A549 (cell line): ENCODE measurements around the gene PGLYRP3. TPM values are rescaled to one million over a fixed set of nuclear protein-coding genes. Genes with fewer than 3 reads are reported as not detected.

Experiments
- ATAC-seq, 2 experiments: fragments of 200-7000 bp in 1 of 2; fragments of >200 bp in 1 of 2; cut with Nextera tagmentation in 1 of 2; cut with Tn5 transposase in 1 of 2; 3 replicates each; pipeline versions ENCODE4 v1.8.0 to v1.9.1; 2018 to 2020; ENCODE audit warnings: mild to moderate bottlenecking in 1 of 2, moderate library complexity in 1 of 2
- CTCF ChIA-PET: fragments of 300-600 bp; sonication (Branson Sonifier 250); formaldehyde crosslinking; extraction: SDS; loops from one replicate; lab custom pipeline; 2021; ENCODE audit warnings: antibody characterized with exemption, inconsistent platforms; lab: Yijun Ruan, JAX
- POLR2A ChIA-PET: fragments of 350-600 bp; formaldehyde crosslinking; extraction: SDS; loops from one replicate; lab custom pipeline; 2021; ENCODE audit warnings: antibody characterized with exemption, inconsistent platforms; lab: Yijun Ruan, JAX
- DNase-seq, 2 experiments: peaks; one replicate each; pipeline versions ENCODE4 v3.0.0 to v3.0.0-alpha.2; 2011 to 2016; ENCODE audit warnings: low read depth in 1 of 2, low spot score in 1 of 2
- FAIRE-seq: peaks from 2 replicates; lab custom pipeline; 2011; peaks lifted over from hg19 to GRCh38; lab: Jason Lieb, UNC
- H3K27ac ChIP-seq, 2 experiments: fragments of >200 bp; sonication (Bioruptor Twin); formaldehyde crosslinking; 3 replicates each; pipeline ENCODE4 v1.5.1; 2016 to 2017
- H3K4me1 ChIP-seq: fragments of >200 bp; sonication (Bioruptor Twin); formaldehyde crosslinking; 3 replicates; pipeline ENCODE4 v1.6.1; 2016
- H3K4me2 ChIP-seq: fragments of >200 bp; sonication (Bioruptor Twin); formaldehyde crosslinking; 3 replicates; pipeline ENCODE4 v1.6.1; 2016
- H3K4me3 ChIP-seq: fragments of >200 bp; sonication (Bioruptor Twin); formaldehyde crosslinking; 3 replicates; pipeline ENCODE4 v1.5.1; 2016
- H3K9me3 ChIP-seq: fragments of >200 bp; sonication (Bioruptor Twin); formaldehyde crosslinking; 3 replicates; pipeline ENCODE4 v1.6.1; 2016
- BCL3 ChIP-seq: fragments of >200 bp; sonication (Bioruptor Twin); formaldehyde crosslinking; IDR thresholded peaks from 3 replicates; pipeline ENCODE4 v1.6.1; 2016
- CBX2 ChIP-seq: fragments of 200-600 bp; sonication (generic); IDR thresholded peaks from 2 replicates; pipeline ENCODE4 v1.6.1; 2016; ENCODE audit warnings: low read depth, mild to moderate bottlenecking, borderline replicate concordance
- CBX8 ChIP-seq: fragments of 200-600 bp; sonication (generic); IDR thresholded peaks from 2 replicates; pipeline ENCODE4 v1.6.1; 2016
- EHMT2 ChIP-seq: fragments of 200-600 bp; sonication (generic); IDR thresholded peaks from 2 replicates; pipeline ENCODE4 v1.6.1; 2016; ENCODE audit warnings: antibody characterized with exemption, low read depth, mild to moderate bottlenecking, moderate library complexity
- ELK1 ChIP-seq: fragments of 150-350 bp; IDR thresholded peaks from 2 replicates; pipeline ENCODE4 v1.6.1; 2014; ENCODE audit warnings: low read depth, mild to moderate bottlenecking, low read length
- FOSB ChIP-seq: fragments of 250-450 bp; sonication (Bioruptor Pico); IDR thresholded peaks from 2 replicates; pipeline ENCODE4 v1.5.0; 2020; ENCODE audit warnings: mild to moderate bottlenecking, moderate library complexity
- GATA3 ChIP-seq: IDR thresholded peaks from 2 replicates; pipeline ENCODE4 v1.6.1; 2012; ENCODE audit warnings: borderline replicate concordance
- HDAC2 ChIP-seq: fragments of 200-600 bp; sonication (generic); IDR thresholded peaks from 2 replicates; pipeline ENCODE4 v1.6.1; 2016
- HEYL ChIP-seq: fragments of 250-450 bp; sonication (Bioruptor Pico); IDR thresholded peaks from 2 replicates; pipeline ENCODE4 v1.8.0; 2021; ENCODE audit warnings: mild to moderate bottlenecking, moderate library complexity
- HOXB13 ChIP-seq: fragments of 250-450 bp; sonication (Bioruptor Pico); IDR thresholded peaks from 2 replicates; pipeline ENCODE4 v1.5.0; 2020; ENCODE audit warnings: low read depth, mild to moderate bottlenecking, moderate library complexity
- HOXB5 ChIP-seq: fragments of 250-450 bp; sonication (Bioruptor Pico); IDR thresholded peaks from 2 replicates; pipeline ENCODE4 v1.5.0; 2020; ENCODE audit warnings: mild to moderate bottlenecking, moderate library complexity
- JUN ChIP-seq, 2 experiments: fragments of >200 bp; sonication (Bioruptor Twin); formaldehyde crosslinking; IDR thresholded peaks; 2 replicates in 1 of 2; 3 replicates in 1 of 2; pipeline ENCODE4 v1.6.1; 2016 to 2017
- JUNB ChIP-seq: fragments of >200 bp; sonication (Bioruptor Twin); formaldehyde crosslinking; IDR thresholded peaks from 2 replicates; pipeline ENCODE4 v1.6.1; 2016
- KDM5A ChIP-seq: fragments of 200-600 bp; sonication (generic); IDR thresholded peaks from 2 replicates; pipeline ENCODE4 v1.6.1; 2016; ENCODE audit warnings: antibody characterized with exemption, mild to moderate bottlenecking
- MYC ChIP-seq: IDR thresholded peaks from 2 replicates; pipeline ENCODE4 v1.6.1; 2012; ENCODE audit warnings: mild to moderate bottlenecking, inconsistent platforms, low read length, improper control_type of control experiment, borderline replicate concordance
- NFE2L2 ChIP-seq: fragments of 150-350 bp; conservative IDR thresholded peaks from 2 replicates; pipeline ENCODE4 v1.6.1; 2014; ENCODE audit warnings: low read length
- NPAS2 ChIP-seq: fragments of 250-450 bp; sonication (Bioruptor Pico); IDR thresholded peaks from 2 replicates; pipeline ENCODE4 v1.8.0; 2022; ENCODE audit warnings: mild to moderate bottlenecking, moderate library complexity, borderline replicate concordance
- NR3C1 ChIP-seq: fragments of >200 bp; sonication (Bioruptor Twin); formaldehyde crosslinking; IDR thresholded peaks from 3 replicates; pipeline ENCODE4 v1.6.1; 2017
- PHF8 ChIP-seq: fragments of 200-600 bp; sonication (generic); IDR thresholded peaks from 2 replicates; pipeline ENCODE4 v1.6.1; 2016; ENCODE audit warnings: low read depth, mild to moderate bottlenecking, antibody characterized with exemption, moderate library complexity, borderline replicate concordance
- RARB ChIP-seq: fragments of 250-450 bp; sonication (Bioruptor Pico); IDR thresholded peaks from 2 replicates; pipeline ENCODE4 v1.8.0; 2021; ENCODE audit warnings: mild to moderate bottlenecking, moderate library complexity
- SMC3 ChIP-seq: fragments of >200 bp; sonication (Bioruptor Twin); formaldehyde crosslinking; IDR thresholded peaks from 3 replicates; pipeline ENCODE4 v1.6.1; 2018; ENCODE audit warnings: inconsistent platforms
- SREBF2 ChIP-seq: fragments of 450-650 bp; IDR thresholded peaks from 2 replicates; pipeline ENCODE4 v1.6.1; 2014; ENCODE audit warnings: mild to moderate bottlenecking, moderate library complexity
- USF2 ChIP-seq: fragments of 450-650 bp; IDR thresholded peaks from 2 replicates; pipeline ENCODE4 v1.6.1; 2014; ENCODE audit warnings: antibody characterized with exemption
- ZFP36 ChIP-seq: fragments of 450-650 bp; IDR thresholded peaks from 2 replicates; pipeline ENCODE4 v1.6.1; 2014; ENCODE audit warnings: borderline replicate concordance; ENCODE audit not compliant: partially characterized antibody
- ZNF302 ChIP-seq: fragments of 250-450 bp; sonication (Bioruptor Pico); IDR thresholded peaks from 2 replicates; pipeline ENCODE4 v1.9.0; 2021; ENCODE audit warnings: inconsistent platforms, mild to moderate bottlenecking, moderate library complexity
- ZSCAN20 ChIP-seq: fragments of 250-450 bp; sonication (Bioruptor Pico); IDR thresholded peaks from 2 replicates; pipeline ENCODE4 v1.8.0; 2022; ENCODE audit warnings: mild to moderate bottlenecking, moderate library complexity
- WGBS: methylation state at CpG from one replicate; pipeline ENCODE4 v1.1.6; 2017; ENCODE audit errors: missing lambda C conversion rate; 5-methylcytosine and 5-hydroxymethylcytosine counted together
- polyA plus RNA-seq, 4 experiments: library from polyadenylated mRNA; depleted of rRNA in 3 of 4; stranded (reverse); fragments of >200 nt; fragmentation: RNase III in 1 of 4; extraction: RNeasy Plus Mini Kit Qiagen cat#74134 plus additional on column Dnase treatment in 1 of 4; gene quantifications; 2 replicates in 3 of 4; 3 replicates in 1 of 4; pipeline ENCODE4 v1.2.3, GENCODE V29; 2011 to 2017
- TF ChIP-seq, protein P1 (sequence below): IDR thresholded peaks from 2 replicates; pipeline ENCODE4 v1.6.1; 2012; ENCODE audit warnings: low read depth, borderline replicate concordance
- TF ChIP-seq, protein P2 (sequence below): IDR thresholded peaks from 2 replicates; pipeline ENCODE4 v1.6.1; 2012
- TF ChIP-seq, protein P3 (sequence below): IDR thresholded peaks from 2 replicates; pipeline ENCODE4 v1.6.1; 2012

Gene PGLYRP3
- polyA plus RNA-seq, 2 of the 4 experiments (the other 2 are of a cell fraction): not detected

DNA sequence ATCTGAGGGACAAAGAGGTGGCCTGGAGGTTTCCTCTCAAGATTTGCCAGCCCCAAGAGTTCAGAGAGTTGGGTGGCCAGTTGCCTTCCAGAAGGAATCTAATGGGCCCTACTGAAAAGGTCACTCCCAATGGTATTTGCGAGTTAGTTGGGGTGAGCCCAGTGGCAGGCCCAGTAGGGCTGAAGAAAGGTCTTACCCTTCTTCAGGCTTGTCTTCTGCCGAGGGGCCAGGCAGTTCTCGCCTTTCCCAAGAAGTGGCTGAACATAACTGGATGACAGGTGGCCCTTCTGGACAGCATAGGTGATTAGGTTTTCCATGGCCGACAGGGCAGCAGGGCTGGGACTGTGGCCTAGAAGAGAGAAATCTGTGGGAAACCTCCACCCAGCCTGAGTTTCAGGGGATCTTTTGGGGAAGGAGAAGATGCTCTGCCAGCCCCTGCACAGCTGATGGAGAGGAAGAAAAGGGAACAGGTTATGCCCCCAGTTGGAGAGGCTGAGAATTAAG lies 28.7 kb upstream of the PGLYRP3 start:
- H3K4me1 ChIP-seq: no peaks in the 10 kb centered on the region
- TF ChIP-seq, protein P1, sequence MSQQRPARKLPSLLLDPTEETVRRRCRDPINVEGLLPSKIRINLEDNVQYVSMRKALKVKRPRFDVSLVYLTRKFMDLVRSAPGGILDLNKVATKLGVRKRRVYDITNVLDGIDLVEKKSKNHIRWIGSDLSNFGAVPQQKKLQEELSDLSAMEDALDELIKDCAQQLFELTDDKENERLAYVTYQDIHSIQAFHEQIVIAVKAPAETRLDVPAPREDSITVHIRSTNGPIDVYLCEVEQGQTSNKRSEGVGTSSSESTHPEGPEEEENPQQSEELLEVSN: no peak
- TF ChIP-seq PHF8: no peak
- TF ChIP-seq, all 56 proteins: peak for 0
- no peak for FAIRE-seq
- ChIA-PET CTCF (interaction anchor here (1.1 to 4.1 kb wide), 2 partner anchors 11 to 17 kb away, joined by 3 to 41 read pairs; no protein-coding TSS in a partner anchor), POLR2A (no interaction called here)
- DNase-seq: no peak
- no peak for ATAC-seq
- no peaks in the 10 kb centered on the region for H3K9me3 ChIP-seq
- H3K27ac ChIP-seq: no peak overlapping the region
- H3K4me2 ChIP-seq: no peak overlapping the region
- 25% methylated on average over 4 of the region's 4 CpGs for WGBS
- no peak overlapping the region for H3K4me3 ChIP-seq

- H3K4me2 ChIP-seq: no peak overlapping the region
- ChIA-PET POLR2A (no interaction called here), CTCF (interaction anchor here (1.0 kb wide), 1 partner anchor 12 kb away, joined by 3 read pairs; no protein-coding TSS in a partner anchor)
- H3K27ac ChIP-seq: no peak overlapping the region
- no peak overlapping the region for H3K4me3 ChIP-seq
- no peaks in the 10 kb centered on the region for H3K4me1 ChIP-seq
- no peak for TF ChIP-seq CBX8
- TF ChIP-seq CBX2: no peak
- TF ChIP-seq FOSB: no peak
- TF ChIP-seq KDM5A: no peak
- TF ChIP-seq ZSCAN20 (CRISPR knock-in tag): no peak
- no peak for TF ChIP-seq SMC3
- no peak for TF ChIP-seq GATA3
- TF ChIP-seq JUNB: no peak
- TF ChIP-seq PHF8: no peak
- TF ChIP-seq NPAS2 (CRISPR knock-in tag): no peak
- no peak for TF ChIP-seq HDAC2
- TF ChIP-seq ELK1: no peak
- TF ChIP-seq MYC: no peak
- TF ChIP-seq ZFP36: no peak
- no peak for TF ChIP-seq JUN (IDR thresholded peaks at IDR 0.05)
- TF ChIP-seq SREBF2: no peak
- no peak for TF ChIP-seq EHMT2
- no peak for ATAC-seq
- WGBS: 47% methylated on average over 9 of the region's 10 CpGs
- no peak for DNase-seq
- no peak for FAIRE-seq
- no peaks in the 10 kb centered on the region for H3K9me3 ChIP-seq
Measured at GRCh38 chr1:153340356-153340755, 27.6 kb upstream of the PGLYRP3 start.

DNA sequence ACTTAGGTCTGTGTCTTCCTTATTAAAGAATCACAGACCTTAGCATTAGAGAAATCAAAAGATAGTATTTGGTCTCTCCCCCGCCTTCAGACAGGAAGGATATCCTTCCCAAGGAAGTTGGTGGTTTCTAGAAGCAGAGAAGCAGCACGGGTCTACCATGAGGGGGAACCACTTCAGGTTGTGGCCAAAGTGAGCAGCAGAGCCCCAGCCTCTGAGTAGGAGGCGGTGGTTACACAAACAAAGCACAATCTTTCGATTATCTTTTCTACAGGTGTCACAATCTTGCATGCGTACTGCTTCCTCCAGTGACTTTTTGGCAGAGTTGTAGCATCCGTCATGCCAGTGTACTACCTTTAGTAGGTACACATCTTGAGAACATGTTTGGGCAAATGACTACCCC lies 27.1 kb upstream of the PGLYRP3 start:
- WGBS: 26% methylated on average over 6 of the region's 6 CpGs
- POLR2A ChIA-PET: no interaction called here
- Histone ChIP-seq H3K9me3 (no peaks in the 10 kb centered on the region), H3K4me3 (no peak overlapping the region), H3K4me1 (no peaks in the 10 kb centered on the region), H3K4me2 (no peak overlapping the region), H3K27ac (no peak overlapping the region)
- FAIRE-seq (no peak), DNase-seq (no peak), ATAC-seq (no peak)
- CTCF ChIA-PET: interaction anchor here (1.0 to 1.4 kb wide), 2 partner anchors 12 to 14 kb away, joined by 3 read pairs; no protein-coding TSS in a partner anchor
- no peak for TF ChIP-seq JUN (IDR thresholded peaks at IDR 0.05)
- no peak for TF ChIP-seq FOSB
- no peak for TF ChIP-seq HOXB5 (CRISPR knock-in tag)
- no peak for TF ChIP-seq ZNF302 (CRISPR knock-in tag)
- no peak for TF ChIP-seq CBX8
- no peak for TF ChIP-seq NFE2L2
- no peak for TF ChIP-seq NR3C1
- no peak for TF ChIP-seq MYC
- no peak for TF ChIP-seq EHMT2
- TF ChIP-seq, protein P2, sequence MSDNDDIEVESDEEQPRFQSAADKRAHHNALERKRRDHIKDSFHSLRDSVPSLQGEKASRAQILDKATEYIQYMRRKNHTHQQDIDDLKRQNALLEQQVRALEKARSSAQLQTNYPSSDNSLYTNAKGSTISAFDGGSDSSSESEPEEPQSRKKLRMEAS: no peak
- TF ChIP-seq, protein P3, sequence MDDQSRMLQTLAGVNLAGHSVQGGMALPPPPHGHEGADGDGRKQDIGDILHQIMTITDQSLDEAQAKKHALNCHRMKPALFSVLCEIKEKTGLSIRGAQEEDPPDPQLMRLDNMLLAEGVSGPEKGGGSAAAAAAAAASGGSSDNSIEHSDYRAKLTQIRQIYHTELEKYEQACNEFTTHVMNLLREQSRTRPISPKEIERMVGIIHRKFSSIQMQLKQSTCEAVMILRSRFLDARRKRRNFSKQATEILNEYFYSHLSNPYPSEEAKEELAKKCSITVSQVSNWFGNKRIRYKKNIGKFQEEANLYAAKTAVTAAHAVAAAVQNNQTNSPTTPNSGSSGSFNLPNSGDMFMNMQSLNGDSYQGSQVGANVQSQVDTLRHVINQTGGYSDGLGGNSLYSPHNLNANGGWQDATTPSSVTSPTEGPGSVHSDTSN: no peak
- TF ChIP-seq RARB (CRISPR knock-in tag): no peak
- TF ChIP-seq HEYL (CRISPR knock-in tag): no peak
- no peak for TF ChIP-seq ELK1
- TF ChIP-seq USF2: no peak
- TF ChIP-seq HOXB13 (CRISPR knock-in tag): no peak
- no peak for TF ChIP-seq BCL3
